HG03460 (cell line): Measurements from ENCODE around the gene POLR1A.

Experiments
- ATAC-seq: cut with Tn5 transposase; IDR thresholded peaks from one replicate; pipeline ENCODE4 v1.9.1; 2021; ENCODE audit not compliant: unreplicated experiment

The POLR1A gene

GRCh38 chr2:86038291-86039081 lies 67.2 kb downstream of the POLR1A start:
- no peak for ATAC-seq

DNA sequence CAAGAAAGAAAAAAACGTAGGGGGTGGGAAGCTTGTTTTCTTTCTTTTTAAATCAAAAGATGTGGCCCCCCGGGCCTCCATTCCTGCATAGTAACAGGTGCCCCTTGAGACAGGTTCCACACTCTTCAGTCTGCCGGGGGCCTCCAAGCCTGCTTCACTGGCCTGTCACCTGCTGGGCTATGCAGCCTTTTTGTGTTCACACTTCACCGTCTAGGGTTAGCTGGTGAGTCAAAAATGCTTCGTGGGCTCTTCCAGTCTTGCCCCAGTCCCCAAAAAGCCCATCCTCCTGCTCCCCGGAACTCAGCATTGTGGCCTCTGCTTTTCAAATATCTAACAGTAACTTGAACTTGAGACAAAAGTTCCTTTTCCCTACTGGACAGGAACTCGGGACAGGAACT lies 67.9 kb downstream of the POLR1A start:
- ATAC-seq: no peak

- ATAC-seq: no peak
Observed at GRCh38 chr2:86037141-86037794, 68.4 kb downstream of the POLR1A start.

GRCh38 chr2:86036669-86037138 lies 69.0 kb downstream of the POLR1A start:
- no peak for ATAC-seq

- peak; percentile 74 for ATAC-seq
Observed at GRCh38 chr2:86035883-86036668, 69.6 kb downstream of the POLR1A start.

DNA sequence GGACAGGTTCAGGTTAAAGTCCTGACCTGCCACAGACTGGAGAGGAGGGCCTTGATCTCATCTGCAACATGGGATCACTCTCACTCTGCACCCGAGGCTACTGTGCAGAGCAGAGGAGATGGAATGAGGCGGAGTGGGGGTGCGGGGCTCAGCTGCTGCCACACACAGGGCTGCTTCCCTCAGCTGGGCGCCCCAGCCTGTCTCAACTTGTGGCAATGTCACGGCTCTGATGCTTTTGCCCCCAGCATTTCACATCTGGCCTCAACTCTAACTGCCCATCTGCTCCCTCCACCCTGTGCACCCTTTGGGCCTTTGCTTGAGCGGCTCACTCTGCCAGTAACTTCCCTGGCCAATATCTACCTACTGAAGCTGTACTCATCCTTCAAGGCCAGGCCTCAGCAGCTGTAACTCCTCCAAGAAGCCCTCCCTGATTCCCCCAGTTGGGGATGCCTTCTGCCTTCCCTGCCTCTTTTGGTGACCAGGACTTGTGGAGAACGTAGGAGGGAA lies 70.3 kb downstream of the POLR1A start:
- no peak for ATAC-seq

- no peak for ATAC-seq
Observed at GRCh38 chr2:86033751-86034692, 71.7 kb downstream of the POLR1A start.

GRCh38 chr2:86032861-86033595 lies 72.7 kb downstream of the POLR1A start:
- no peak for ATAC-seq

DNA sequence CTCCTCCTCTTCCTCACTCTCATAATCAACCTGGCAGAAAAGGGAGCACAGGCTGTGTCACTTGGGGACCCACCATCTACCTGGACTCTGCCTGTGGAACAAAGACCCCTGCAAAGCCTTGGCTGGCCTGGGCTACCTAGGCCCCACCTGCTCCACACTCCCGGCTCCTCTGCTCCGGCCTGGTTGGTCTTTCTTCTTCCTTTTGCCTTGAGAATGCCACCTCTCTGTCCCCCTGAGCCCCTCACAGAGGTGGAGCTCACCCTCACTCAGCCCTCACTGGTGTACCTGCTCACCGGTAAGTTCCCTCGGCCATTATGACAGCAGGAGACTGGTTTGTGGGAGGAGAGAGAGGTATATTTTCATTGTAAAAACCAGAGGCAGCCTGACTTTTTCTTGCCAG lies 74.1 kb downstream of the POLR1A start:
- ATAC-seq: no peak

DNA sequence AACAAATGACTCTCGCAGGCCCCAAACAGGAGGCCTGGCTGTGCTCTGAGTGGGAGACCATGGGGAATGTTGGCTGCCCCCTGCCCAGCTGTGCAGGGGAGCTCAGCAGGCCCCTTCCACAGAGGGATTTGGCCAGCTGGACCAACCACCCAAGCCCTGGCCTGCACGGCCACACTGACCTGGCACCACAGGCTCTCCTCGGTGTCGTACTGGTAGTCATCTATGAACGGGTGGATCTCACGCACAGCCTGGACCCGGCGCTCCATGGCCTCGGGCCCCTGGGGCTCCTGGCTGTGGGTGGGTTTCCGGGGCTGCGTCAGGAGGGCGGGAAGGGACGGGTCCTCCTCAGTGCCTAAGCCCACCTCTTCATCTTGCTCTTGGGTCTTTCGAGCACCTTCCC lies 74.5 kb downstream of the POLR1A start:
- no peak for ATAC-seq

GRCh38 chr2:86029873-86030272 lies 75.8 kb downstream of the POLR1A start:
- no peak for ATAC-seq

GRCh38 chr2:86028766-86029381 lies 76.8 kb downstream of the POLR1A start:
- no peak for ATAC-seq

DNA sequence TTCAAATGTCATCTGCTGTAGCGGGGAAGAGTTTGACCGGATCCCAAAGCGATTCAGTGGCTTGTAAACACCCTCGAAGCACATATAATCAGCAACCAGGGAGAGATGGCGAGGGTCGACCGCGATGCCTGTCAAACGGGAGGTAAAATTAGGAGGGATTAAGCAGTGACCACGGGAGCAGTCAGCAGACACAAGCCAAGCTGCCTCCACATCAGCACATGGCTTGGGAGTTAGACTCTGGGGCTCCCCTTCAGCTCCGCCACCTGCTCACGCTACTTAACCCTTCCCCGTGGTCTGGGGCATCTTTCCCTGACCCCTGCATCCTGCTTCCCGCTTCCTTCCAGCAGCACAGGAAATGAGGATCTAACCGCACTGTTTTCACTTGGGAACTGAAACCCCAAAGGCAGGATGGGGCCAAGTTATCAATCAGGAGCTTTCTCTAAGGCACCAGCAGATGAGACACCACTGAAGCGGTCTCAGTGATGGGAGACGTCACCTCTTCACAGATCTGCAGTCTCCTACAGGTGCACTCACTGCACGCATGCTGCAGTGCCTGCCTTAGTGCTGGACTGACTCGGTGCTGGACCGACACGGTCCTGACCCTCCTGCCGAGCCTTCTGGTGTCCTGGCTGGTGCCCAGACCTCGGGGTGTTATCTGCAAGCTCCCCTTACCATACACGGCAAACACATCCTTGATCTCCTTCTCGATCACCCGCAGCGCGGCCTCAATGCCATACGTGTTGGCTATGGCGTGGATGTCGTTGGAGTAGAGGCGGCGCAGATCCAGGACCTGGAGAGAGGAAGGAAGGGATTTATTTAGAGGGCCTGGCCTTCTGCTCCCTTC lies 77.5 kb downstream of the POLR1A start:
- ATAC-seq: no peak

DNA sequence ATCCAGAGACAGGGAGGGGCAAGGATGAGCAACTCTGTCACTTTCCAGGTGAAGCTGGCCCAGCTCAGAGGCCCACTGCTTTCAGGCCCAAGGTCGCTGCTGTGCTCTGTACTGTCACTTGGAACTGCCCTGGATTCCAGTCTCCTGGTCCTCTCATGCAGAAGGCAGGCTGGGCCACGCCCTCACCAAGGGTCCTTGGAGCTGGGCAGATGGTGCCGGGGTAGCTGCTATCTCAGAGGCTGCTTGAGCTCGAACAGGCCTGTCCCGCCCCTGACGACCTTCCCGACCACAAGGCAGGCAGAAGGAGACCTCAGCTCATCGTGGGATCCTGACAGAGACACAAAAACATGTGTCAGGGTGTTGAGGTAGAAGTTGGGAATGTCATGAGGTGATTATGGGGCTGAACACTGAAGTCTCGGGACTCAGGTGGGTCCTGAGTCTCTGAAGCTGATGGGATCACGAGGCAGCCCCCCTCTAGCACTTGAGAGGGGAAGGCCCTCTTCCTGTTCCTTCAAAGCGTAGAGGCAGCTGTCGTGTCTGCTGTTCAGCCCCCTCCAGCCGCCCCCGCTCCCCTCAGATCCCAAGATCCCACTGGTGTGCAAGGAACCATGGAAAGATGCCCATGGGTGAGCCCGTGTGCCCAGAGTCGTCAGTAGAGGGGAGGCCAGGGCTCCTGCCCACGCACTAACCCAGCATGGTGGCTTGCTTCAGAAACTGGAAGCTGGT lies 78.3 kb downstream of the POLR1A start:
- ATAC-seq: no peak

GRCh38 chr2:86026744-86027065 lies 79.0 kb downstream of the POLR1A start:
- no peak for ATAC-seq

DNA sequence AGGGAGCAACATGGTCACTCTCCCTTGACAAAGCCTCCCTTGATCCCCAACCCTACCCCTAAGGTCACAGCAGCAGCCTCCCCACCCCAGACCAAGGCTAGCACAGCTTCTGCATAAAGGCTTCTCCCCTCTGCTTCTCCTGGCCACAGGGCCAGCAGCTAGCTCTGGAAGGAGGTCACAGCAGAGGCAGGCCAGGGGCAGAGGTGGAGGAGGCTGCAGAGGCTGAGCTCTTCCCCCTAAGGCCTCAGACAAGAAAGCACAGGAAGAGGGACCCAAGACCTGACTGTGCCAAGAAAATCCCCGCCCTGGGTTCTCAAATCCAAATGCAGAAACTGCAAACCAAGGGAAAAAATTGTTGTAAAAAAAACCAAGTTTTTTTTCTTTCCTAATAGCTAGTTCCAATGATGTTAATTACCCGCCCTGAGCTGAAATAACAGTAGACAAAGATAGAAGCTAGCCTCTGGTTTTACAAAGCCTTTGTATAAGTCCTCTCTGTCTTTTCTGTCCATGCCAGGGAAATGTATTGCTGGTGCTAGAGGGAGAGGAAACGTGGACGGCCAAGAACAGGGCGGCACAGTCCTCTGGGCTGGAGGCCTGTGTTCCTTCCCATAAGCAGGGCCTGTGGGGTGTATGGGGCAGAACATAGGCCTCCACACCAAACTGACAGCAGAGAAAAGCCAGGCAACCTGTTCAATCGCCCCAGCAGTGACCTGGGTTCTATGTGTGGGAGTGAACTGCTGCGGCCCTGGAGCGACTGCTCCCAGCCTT lies 79.5 kb downstream of the POLR1A start:
- no peak for ATAC-seq

DNA sequence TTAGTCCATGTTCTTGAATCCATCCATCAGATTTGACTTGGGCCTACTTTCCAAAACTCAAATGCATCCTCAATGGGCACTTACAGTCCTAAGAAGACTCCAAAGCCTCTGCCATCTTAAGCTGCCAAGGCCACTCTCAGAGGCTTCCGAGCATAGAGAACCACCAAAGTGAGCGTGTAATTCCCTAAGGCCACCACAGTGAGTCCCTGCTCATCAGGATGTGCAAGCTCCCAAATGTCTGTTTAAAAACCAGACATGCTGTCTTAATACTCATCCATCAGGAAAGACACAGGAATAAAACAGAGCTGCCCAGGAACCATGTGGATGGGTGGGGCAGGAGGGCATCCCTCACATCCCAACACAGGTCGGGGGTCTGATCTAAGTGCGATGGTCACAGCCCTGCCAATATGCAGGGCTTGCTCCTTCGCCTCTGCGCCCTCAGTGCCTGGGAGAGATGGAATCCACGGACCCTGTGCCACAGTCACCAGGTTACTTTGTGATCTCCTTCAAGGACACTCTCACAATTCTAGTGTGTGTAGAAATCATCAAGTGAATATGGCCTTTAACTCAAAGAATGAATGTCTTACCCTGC lies 80.4 kb downstream of the POLR1A start:
- no peak for ATAC-seq
